ENCODE results near the gene IQCH. TPM values are rescaled to one million over a fixed set of nuclear protein-coding genes. Genes with fewer than 3 reads are reported as not detected.

Gene IQCH
- total RNA-seq, 1 experiment from 2014 or later, result 1.1 TPM

DNA sequence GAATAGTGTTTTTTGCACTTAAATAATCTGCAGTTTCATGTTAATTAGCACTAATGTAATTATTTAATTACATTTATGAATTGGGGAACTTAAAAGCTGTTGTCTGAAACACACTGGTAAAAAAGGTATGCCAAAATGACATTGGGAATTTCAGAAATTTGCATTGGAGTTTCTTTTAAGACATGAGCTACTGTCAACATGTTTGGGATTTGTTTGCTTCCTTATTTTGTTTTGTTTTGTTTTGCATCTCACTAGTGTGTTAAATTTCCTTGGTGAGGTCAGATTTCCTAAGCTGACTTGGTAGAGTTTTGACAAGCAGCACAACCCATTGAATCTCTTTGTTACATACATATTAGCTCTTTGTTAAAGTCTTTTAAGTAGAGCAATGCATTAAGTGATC is 119.4 kb downstream of the IQCH start:
- no peak for DNase-seq
- Mint-ChIP-seq H3K27ac (no peak overlapping the region), H3K36me3 (ENCODE audit: insufficient read depth in 1 of 3, low read depth in 3 of 3) (no peaks in the 10 kb centered on the region), H3K9me3 (no peaks in the 10 kb centered on the region), H3K27me3 (ENCODE audit: low read depth) (no peaks in the 10 kb centered on the region; the same call in 1 of the 2 replicates), H3K4me3 (no peak overlapping the region), H3K4me1 (peaks cover 4 to 8% of the 10 kb centered on the region in 2 experiments)
- Histone ChIP-seq H4K5ac (ENCODE audit: insufficient read length, low read depth, low read length) (no peak overlapping the region), H4K8ac (replicated peaks; ENCODE audit: insufficient read length, low read depth, low read length) (no peak overlapping the region), H4K91ac (ENCODE audit: insufficient read length, low read depth, low read length) (no peak overlapping the region), H2BK20ac (ENCODE audit: low read depth, low read length, poor library complexity, severe bottlenecking) (no peak overlapping the region), H3K79me1 (ENCODE audit: insufficient read depth, low read depth, low read length, poor library complexity, severe bottlenecking) (no peaks in the 10 kb centered on the region), H3K4ac (ENCODE audit: low read depth, low read length) (no peak overlapping the region), H3K4me2 (ENCODE audit: insufficient read depth, insufficient read length, low read length) (no peak overlapping the region), H3K79me2 (ENCODE audit: insufficient read depth, low read length) (no peaks in the 10 kb centered on the region), H3K23ac (ENCODE audit: insufficient read length, low read depth, low read length) (no peak overlapping the region), H3K23me2 (ENCODE audit: insufficient read length, low read depth, low read length, poor library complexity, severe bottlenecking) (no peaks in the 10 kb centered on the region), H3K18ac (ENCODE audit: insufficient read length, low read depth, low read length) (no peak overlapping the region), H3K56ac (ENCODE audit: insufficient read length, low read depth, low read length) (no peak overlapping the region), H2BK12ac (ENCODE audit: insufficient read length, low read depth, low read length) (no peak overlapping the region), H3K14ac (ENCODE audit: insufficient read depth, low read length) (no peak overlapping the region), H2AK5ac (ENCODE audit: insufficient read length, low read length) (no peak overlapping the region), H3K4me1 (ENCODE audit: insufficient read depth, low read length) (peaks cover 3% of the 10 kb centered on the region; the same call in 1 of the 2 replicates), H3T11ph (ENCODE audit: low read length) (no peak overlapping the region), H3K9ac (ENCODE audit: extremely low read depth, insufficient read length, low read length) (no peak overlapping the region), H3K27me3 (ENCODE audit: insufficient read depth, low read length) (no peaks in the 10 kb centered on the region), H2AFZ (ENCODE audit: low read length) (no peak overlapping the region), H2BK120ac (ENCODE audit: low read depth, low read length, poor library complexity, severe bottlenecking) (no peak overlapping the region), H4K20me1 (ENCODE audit: control insufficient read depth, insufficient read depth, insufficient read length) (no peaks in the 10 kb centered on the region), H3K9me3 (ENCODE audit: control insufficient read depth, low read depth, low read length) (no peaks in the 10 kb centered on the region), H3K27ac (ENCODE audit: insufficient read length, low read depth, low read length) (no peak overlapping the region), H2BK5ac (ENCODE audit: insufficient read length, low read length) (no peak overlapping the region), H2BK15ac (ENCODE audit: low read depth, low read length) (no peak overlapping the region)
- TF ChIP-seq, protein P1, sequence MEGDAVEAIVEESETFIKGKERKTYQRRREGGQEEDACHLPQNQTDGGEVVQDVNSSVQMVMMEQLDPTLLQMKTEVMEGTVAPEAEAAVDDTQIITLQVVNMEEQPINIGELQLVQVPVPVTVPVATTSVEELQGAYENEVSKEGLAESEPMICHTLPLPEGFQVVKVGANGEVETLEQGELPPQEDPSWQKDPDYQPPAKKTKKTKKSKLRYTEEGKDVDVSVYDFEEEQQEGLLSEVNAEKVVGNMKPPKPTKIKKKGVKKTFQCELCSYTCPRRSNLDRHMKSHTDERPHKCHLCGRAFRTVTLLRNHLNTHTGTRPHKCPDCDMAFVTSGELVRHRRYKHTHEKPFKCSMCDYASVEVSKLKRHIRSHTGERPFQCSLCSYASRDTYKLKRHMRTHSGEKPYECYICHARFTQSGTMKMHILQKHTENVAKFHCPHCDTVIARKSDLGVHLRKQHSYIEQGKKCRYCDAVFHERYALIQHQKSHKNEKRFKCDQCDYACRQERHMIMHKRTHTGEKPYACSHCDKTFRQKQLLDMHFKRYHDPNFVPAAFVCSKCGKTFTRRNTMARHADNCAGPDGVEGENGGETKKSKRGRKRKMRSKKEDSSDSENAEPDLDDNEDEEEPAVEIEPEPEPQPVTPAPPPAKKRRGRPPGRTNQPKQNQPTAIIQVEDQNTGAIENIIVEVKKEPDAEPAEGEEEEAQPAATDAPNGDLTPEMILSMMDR (conservative IDR thresholded peaks at IDR 0.05), result no peak

Data from H9 (cell line).